Breast epithelium (tissue), 3 donors: ENCODE data around the gene CNTNAP2.

Source experiments
- POLR2A ChIP-seq: fragments of 450-650 bp; IDR thresholded peaks from one replicate; pipeline ENCODE4 v1.6.1; 2016; ENCODE audit warnings: antibody characterized with exemption, mild to moderate bottlenecking, moderate library complexity
- POLR2AphosphoS5 ChIP-seq, 3 donors: sonication (generic); formaldehyde crosslinking; IDR thresholded peaks; one replicate each; pipeline ENCODE4 v1.6.1; 2017; ENCODE audit warnings: antibody characterized with exemption in 3 of 3
- TF ChIP-seq, protein P1 (sequence below), 3 donors: fragments of 450-650 bp; IDR thresholded peaks; one replicate each; pipeline ENCODE4 v1.5.1; 2016 to 2017; ENCODE audit warnings: antibody characterized with exemption in 3 of 3, mild to moderate bottlenecking in 3 of 3, moderate library complexity in 3 of 3

- TF ChIP-seq, protein P1, sequence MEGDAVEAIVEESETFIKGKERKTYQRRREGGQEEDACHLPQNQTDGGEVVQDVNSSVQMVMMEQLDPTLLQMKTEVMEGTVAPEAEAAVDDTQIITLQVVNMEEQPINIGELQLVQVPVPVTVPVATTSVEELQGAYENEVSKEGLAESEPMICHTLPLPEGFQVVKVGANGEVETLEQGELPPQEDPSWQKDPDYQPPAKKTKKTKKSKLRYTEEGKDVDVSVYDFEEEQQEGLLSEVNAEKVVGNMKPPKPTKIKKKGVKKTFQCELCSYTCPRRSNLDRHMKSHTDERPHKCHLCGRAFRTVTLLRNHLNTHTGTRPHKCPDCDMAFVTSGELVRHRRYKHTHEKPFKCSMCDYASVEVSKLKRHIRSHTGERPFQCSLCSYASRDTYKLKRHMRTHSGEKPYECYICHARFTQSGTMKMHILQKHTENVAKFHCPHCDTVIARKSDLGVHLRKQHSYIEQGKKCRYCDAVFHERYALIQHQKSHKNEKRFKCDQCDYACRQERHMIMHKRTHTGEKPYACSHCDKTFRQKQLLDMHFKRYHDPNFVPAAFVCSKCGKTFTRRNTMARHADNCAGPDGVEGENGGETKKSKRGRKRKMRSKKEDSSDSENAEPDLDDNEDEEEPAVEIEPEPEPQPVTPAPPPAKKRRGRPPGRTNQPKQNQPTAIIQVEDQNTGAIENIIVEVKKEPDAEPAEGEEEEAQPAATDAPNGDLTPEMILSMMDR (IDR thresholded peaks at IDR 0.05) = no peak
- TF ChIP-seq POLR2A (no peak), POLR2AphosphoS5 (IDR thresholded peaks at IDR 0.05) (no peak)
Observed at GRCh38 chr7:148328906-148329305, 2212.3 kb downstream of the CNTNAP2 start.
